Brain microvascular endothelial cell (primary cell): ENCODE results near the gene DLGAP1.

Source experiments
- DNase-seq: peaks from one replicate; pipeline ENCODE4 v3.0.0-alpha.2; 2020
- H3K27ac ChIP-seq: fragments of 250-450 bp; sonication (Bioruptor Pico); 2 replicates; pipeline ENCODE4 v1.5.1; 2020; ENCODE audit warnings: mild to moderate bottlenecking, moderate library complexity
- H3K27me3 ChIP-seq: fragments of 250-450 bp; sonication (Bioruptor Pico); replicated peaks from 2 replicates; pipeline ENCODE4 v1.5.1; 2020; ENCODE audit warnings: mild to moderate bottlenecking
- H3K36me3 ChIP-seq: fragments of 250-450 bp; sonication (Bioruptor Pico); replicated peaks from 2 replicates; pipeline ENCODE4 v1.5.1; 2020; ENCODE audit warnings: mild to moderate bottlenecking
- H3K4me3 ChIP-seq: 2 replicates; pipeline ENCODE4 v1.5.1; 2011; ENCODE audit warnings: low read depth, mild to moderate bottlenecking, control low read depth, low read length, moderate library complexity
- in situ Hi-C: cut with HindIII; loops from 2 replicates; pipeline ENCODE4 v1.10.0; 2017; ENCODE audit warnings: low sequenced_read_pairs, low pct_ligation_motif_present
- TF ChIP-seq, protein P1 (sequence below): IDR thresholded peaks from 2 replicates; pipeline ENCODE4 v1.5.1; 2011; ENCODE audit warnings: low read depth, mild to moderate bottlenecking, moderate library complexity, low read length, control low read depth, inconsistent platforms; ENCODE audit errors: missing control alignments

DLGAP1 gene

DNA sequence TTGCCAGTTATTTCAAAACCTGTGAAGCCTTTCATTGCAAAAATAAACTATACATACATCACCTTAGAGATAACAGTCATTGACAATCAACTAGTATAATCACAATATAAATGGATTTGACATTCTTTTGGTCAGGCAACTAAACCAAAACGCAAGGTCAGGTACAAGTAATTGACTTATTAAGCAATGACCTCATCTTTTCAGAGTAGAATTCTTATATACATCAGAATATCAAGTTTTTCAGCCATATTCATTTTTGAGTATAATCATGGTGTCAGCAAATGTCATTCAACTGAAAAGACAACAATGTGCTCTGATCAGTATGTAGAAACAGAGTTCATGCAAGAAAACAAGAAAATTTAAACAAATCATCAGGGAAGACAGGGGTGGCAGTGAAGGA is 796.6 kb downstream of the DLGAP1 start:
- H3K4me3 ChIP-seq, result no peak overlapping the region
- in situ Hi-C loops, result loop anchor here (25.0 kb wide), 1 partner anchor 371 kb away; no protein-coding TSS in a partner anchor
- no peaks in the 10 kb centered on the region for H3K36me3 ChIP-seq
- no peaks in the 10 kb centered on the region for H3K27me3 ChIP-seq
- no peak for DNase-seq
- H3K27ac ChIP-seq, result no peak overlapping the region
- TF ChIP-seq, protein P1, sequence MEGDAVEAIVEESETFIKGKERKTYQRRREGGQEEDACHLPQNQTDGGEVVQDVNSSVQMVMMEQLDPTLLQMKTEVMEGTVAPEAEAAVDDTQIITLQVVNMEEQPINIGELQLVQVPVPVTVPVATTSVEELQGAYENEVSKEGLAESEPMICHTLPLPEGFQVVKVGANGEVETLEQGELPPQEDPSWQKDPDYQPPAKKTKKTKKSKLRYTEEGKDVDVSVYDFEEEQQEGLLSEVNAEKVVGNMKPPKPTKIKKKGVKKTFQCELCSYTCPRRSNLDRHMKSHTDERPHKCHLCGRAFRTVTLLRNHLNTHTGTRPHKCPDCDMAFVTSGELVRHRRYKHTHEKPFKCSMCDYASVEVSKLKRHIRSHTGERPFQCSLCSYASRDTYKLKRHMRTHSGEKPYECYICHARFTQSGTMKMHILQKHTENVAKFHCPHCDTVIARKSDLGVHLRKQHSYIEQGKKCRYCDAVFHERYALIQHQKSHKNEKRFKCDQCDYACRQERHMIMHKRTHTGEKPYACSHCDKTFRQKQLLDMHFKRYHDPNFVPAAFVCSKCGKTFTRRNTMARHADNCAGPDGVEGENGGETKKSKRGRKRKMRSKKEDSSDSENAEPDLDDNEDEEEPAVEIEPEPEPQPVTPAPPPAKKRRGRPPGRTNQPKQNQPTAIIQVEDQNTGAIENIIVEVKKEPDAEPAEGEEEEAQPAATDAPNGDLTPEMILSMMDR, result no peak

GRCh38 chr18:3655254-3656050 is 799.7 kb downstream of the DLGAP1 start:
- H3K36me3 ChIP-seq, result no peaks in the 10 kb centered on the region
- no peaks in the 10 kb centered on the region for H3K27me3 ChIP-seq
- in situ Hi-C loops, result loop anchor here (25.0 kb wide), 1 partner anchor 368 kb away; no protein-coding TSS in a partner anchor
- DNase-seq, result no peak
- TF ChIP-seq, protein P1, result no peak
- no peak overlapping the region for H3K27ac ChIP-seq
- H3K4me3 ChIP-seq, result no peak overlapping the region

GRCh38 chr18:3654442-3655253 is 800.5 kb downstream of the DLGAP1 start:
- H3K27me3 ChIP-seq, result no peaks in the 10 kb centered on the region
- no peak overlapping the region for H3K4me3 ChIP-seq
- in situ Hi-C loops, result loop anchor here (25.0 kb wide), 1 partner anchor 367 kb away; no protein-coding TSS in a partner anchor
- no peak for DNase-seq
- no peaks in the 10 kb centered on the region for H3K36me3 ChIP-seq
- H3K27ac ChIP-seq, result no peak overlapping the region
- TF ChIP-seq, protein P1, result no peak

- DNase-seq, result no peak
- H3K27ac ChIP-seq, result peak overlapping the region; percentile 97
These were observed 801.2 kb downstream of the DLGAP1 start for GRCh38 chr18:3653851-3654441.

GRCh38 chr18:3653263-3653850 is 801.8 kb downstream of the DLGAP1 start:
- peak overlapping the region; percentile 97 for H3K27ac ChIP-seq
- in situ Hi-C loops, result loop anchor here (25.0 kb wide), 1 partner anchor 366 kb away; no protein-coding TSS in a partner anchor
- TF ChIP-seq, protein P1, result no peak
- H3K4me3 ChIP-seq, result peak overlapping the region; percentile 3
- no peaks in the 10 kb centered on the region for H3K36me3 ChIP-seq
- no peak for DNase-seq
- H3K27me3 ChIP-seq, result no peaks in the 10 kb centered on the region

More at GRCh38 chr18:3653851-3654441, 801.2 kb downstream of the DLGAP1 start:
- no peaks in the 10 kb centered on the region for H3K27me3 ChIP-seq
- no peaks in the 10 kb centered on the region for H3K36me3 ChIP-seq
- in situ Hi-C loops, result loop anchor here (25.0 kb wide), 1 partner anchor 367 kb away; no protein-coding TSS in a partner anchor
- H3K4me3 ChIP-seq, result no peak overlapping the region
- TF ChIP-seq, protein P1, result no peak
